AG09319 (cell line): ENCODE results near the gene JMJD4.

Source experiments
- DNase-seq: peaks from one replicate; pipeline ENCODE4 v3.0.0-alpha.2; 2010; ENCODE audit warnings: low read depth; ENCODE audit errors: extremely low read depth
- CTCF ChIP-seq: IDR thresholded peaks from 2 replicates; pipeline ENCODE4 v1.5.1; 2011; ENCODE audit warnings: low read depth, mild to moderate bottlenecking, inconsistent platforms, low read length, moderate library complexity

JMJD4 gene

GRCh38 chr1:227757781-227758180 is 22.7 kb upstream of the JMJD4 start:
- TF ChIP-seq CTCF: no peak
- no peak for DNase-seq

DNA sequence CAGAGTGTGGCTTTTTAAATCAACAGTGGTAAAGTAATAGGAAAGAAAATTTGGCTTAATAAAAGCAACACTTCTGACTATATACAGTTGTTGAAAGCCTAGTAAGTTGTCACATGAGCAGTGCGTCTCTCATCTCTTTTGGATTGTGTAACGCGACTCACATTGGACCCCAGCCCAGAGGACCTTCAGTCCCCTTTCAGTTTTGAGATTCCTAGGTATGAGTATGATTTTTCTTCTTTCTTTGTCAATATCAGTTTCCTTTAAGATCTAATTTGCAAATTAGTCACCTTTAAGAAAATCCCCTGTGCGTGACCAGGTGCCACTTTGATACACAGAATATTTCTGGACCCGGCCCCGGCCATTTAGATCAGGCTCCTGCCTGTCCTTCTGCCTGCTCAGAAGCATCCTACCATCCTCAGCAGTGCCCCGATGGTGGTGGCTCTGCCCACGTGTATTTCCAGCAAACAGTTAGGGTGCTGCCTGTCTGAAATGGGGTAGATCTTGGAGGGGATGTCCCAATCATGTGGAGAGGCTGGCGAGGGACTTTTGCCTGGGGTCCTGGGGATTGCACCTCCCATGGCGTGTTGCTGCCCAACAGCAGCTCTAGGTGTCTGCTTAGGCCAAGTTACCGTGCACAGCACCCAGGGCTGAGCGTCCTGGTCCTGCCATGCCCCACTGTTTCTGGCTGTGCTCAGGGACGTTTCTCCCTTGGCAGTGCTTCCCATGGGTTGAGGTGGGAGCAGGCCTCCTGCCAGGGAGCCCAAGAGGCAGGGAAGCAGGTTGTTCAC is 21.3 kb upstream of the JMJD4 start:
- no peak for TF ChIP-seq CTCF

DNA sequence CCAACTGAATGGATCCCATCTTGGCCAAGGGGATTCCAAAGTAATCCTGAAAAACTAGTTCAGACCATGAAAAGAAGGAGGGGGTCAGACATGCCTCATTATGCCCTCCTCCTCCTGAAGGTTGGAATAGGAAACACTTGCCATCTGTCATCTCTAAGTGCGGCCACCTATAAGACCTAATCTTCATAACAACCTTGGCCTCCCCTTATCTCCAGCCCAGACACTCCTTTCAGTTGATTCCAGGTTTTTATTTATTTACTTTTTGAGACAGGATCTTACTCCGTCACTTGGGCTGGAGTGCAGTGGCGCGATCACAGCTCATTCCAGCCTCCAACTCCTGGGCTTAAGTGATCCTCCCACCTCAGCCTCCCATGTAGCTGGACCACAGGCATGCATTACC is 19.9 kb upstream of the JMJD4 start:
- TF ChIP-seq CTCF: no peak
- no peak for DNase-seq

More for the DNA sequence above, 21.3 kb upstream of the JMJD4 start:
- no peak for DNase-seq

- DNase-seq: no peak
- TF ChIP-seq CTCF: no peak
These were observed 19.1 kb upstream of the JMJD4 start for GRCh38 chr1:227753999-227754711.

DNA sequence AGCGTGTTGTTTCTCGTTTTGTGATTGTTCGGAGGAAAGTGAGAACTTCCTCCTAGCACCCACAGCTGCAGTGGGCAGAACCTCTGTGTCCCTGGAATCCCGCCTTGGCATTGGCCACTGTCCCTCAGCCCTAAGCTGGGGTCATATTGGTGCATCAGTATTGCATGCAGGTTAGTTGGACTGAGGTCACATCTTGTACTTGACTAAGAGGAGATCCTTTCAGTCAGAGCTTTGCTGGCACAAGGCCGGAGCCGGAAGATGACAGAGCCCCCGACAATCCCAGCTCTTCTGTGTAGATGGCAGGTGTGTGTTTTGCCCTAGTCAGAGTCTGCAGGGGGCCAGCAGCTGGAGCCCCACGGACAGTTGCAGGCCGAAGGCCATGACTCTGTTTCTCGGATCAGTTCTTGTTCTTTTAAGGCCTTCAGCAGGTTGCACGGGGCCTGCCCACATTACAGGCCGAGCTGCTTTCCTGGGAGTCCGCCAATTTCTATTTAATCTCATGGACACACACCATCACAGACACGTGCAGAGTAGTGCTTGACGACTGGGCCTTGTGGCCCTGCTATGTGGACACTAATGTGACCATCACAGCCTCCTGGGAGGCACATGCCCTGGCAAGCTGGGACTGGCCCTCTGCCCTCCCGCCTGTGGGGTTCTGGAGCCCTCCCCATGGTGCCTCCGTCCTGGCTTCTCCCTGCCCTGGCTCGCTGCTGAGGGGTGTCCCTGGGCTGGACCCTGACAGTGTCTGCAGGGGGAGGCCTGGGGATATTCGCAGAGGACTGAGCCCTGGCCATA is 15.0 kb upstream of the JMJD4 start:
- no peak for TF ChIP-seq CTCF
- no peak for DNase-seq

DNA sequence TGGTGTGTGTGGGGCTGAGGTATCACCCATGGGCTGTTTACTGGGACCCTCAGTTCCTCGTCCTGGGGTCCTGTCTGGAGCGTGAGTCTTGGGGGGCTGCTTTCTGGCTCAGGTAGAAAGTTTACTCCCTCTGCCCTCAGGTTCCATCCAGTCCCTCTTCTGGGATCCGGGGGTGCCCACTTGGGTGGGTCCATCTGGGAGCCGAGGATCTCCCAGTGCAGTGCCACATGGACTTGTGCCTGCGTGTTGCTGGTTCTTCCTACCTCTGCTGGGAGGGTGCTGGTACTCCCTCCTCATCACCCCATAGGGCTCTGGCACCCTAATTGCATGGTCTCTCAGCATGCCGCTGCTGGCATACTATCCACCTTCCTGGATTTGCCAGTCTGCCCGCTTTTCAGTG is 14.1 kb upstream of the JMJD4 start:
- DNase-seq: no peak
- no peak for TF ChIP-seq CTCF
